ENCODE data around the gene HECTD2.

GRCh38 chr10:91511549-91512330, 101.6 kb downstream of the HECTD2 start:
- TF ChIP-seq, protein P1, sequence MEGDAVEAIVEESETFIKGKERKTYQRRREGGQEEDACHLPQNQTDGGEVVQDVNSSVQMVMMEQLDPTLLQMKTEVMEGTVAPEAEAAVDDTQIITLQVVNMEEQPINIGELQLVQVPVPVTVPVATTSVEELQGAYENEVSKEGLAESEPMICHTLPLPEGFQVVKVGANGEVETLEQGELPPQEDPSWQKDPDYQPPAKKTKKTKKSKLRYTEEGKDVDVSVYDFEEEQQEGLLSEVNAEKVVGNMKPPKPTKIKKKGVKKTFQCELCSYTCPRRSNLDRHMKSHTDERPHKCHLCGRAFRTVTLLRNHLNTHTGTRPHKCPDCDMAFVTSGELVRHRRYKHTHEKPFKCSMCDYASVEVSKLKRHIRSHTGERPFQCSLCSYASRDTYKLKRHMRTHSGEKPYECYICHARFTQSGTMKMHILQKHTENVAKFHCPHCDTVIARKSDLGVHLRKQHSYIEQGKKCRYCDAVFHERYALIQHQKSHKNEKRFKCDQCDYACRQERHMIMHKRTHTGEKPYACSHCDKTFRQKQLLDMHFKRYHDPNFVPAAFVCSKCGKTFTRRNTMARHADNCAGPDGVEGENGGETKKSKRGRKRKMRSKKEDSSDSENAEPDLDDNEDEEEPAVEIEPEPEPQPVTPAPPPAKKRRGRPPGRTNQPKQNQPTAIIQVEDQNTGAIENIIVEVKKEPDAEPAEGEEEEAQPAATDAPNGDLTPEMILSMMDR (IDR thresholded peaks at IDR 0.05; ENCODE audit: low read depth, low read length) = no peak
- TF ChIP-seq EZH2phosphoT487 (IDR thresholded peaks at IDR 0.05; ENCODE audit: low read depth) = no peak
